ENCODE results near the gene PPP2CA. TPM values are rescaled to one million over a fixed set of nuclear protein-coding genes. Genes with fewer than 3 reads are reported as not detected.
"Not testable (repeated sequence)": the region's sequence is repeated elsewhere in the genome, so short reads cannot be mapped to it uniquely, and the experiment has no call there.

The PPP2CA gene
- total RNA-seq, 4 donors from 2014 or later: 30.4 to 198 (median 147) TPM

- in situ Hi-C loops (cut with MboI; ENCODE audit: low pct_ligation_motif_present in 1 of 4, low pct_unique_long_range_greater_than_20kb in 1 of 4, low sequenced_read_pairs in 3 of 4) (no loop called here), intact Hi-C loops (cut with DNase I; ENCODE audit: low total_unique reads) (no loop called here)
- Histone ChIP-seq H3K36me3 (no peaks in the 10 kb centered on the region), H3K4me1 (no peaks in the 10 kb centered on the region), H3K27ac (no peak overlapping the region), H3K27me3 (no peaks in the 10 kb centered on the region), H3K9me3 (peaks cover 0 to 6% of the 10 kb centered on the region in 2 donors), H3K4me3 (no peak overlapping the region)
- WGBS, 2 donors (ENCODE audit: low coverage in 1 of 2): 66 to 82% methylated on average over 3 of the region's 3 CpGs
- no peak for TF ChIP-seq POLR2AphosphoS5 (IDR thresholded peaks at IDR 0.05)
- TF ChIP-seq EP300 (IDR thresholded peaks at IDR 0.05; ENCODE audit: low read depth): no peak
- DNase-seq: no peak
Observed at GRCh38 chr5:134258896-134259295, 33.0 kb upstream of the PPP2CA start.

GRCh38 chr5:134257176-134257575 is 31.3 kb upstream of the PPP2CA start:
- Histone ChIP-seq H3K9me3 (peaks cover 0 to 1% of the 10 kb centered on the region in 2 donors), H3K36me3 (no peaks in the 10 kb centered on the region), H3K27me3 (no peaks in the 10 kb centered on the region), H3K4me1 (no peaks in the 10 kb centered on the region), H3K4me3 (no peak overlapping the region), H3K27ac (no peak overlapping the region)
- no peak for DNase-seq
- in situ Hi-C loops (cut with MboI; ENCODE audit: low pct_ligation_motif_present in 1 of 4, low pct_unique_long_range_greater_than_20kb in 1 of 4, low sequenced_read_pairs in 3 of 4) (no loop called here), intact Hi-C loops (cut with DNase I; ENCODE audit: low total_unique reads) (no loop called here)
- WGBS, 2 donors (ENCODE audit: low coverage in 1 of 2): 77 to 85% methylated on average over 2 to 3 of the region's 3 CpGs
- TF ChIP-seq EP300 (IDR thresholded peaks at IDR 0.05; ENCODE audit: low read depth): no peak
- no peak for TF ChIP-seq POLR2AphosphoS5 (IDR thresholded peaks at IDR 0.05)
- no peak for TF ChIP-seq CTCF (IDR thresholded peaks at IDR 0.05)
- no peak for TF ChIP-seq POLR2A (IDR thresholded peaks at IDR 0.05)

- 79 to 89% methylated on average over 1 to 2 of the region's 2 CpGs for WGBS, 2 donors (ENCODE audit: low coverage in 1 of 2)
- DNase-seq: no peak
- no peaks in the 10 kb centered on the region for H3K36me3 ChIP-seq
Observed at GRCh38 chr5:134255418-134256150, 29.7 kb upstream of the PPP2CA start.

GRCh38 chr5:134253368-134254153 is 27.7 kb upstream of the PPP2CA start:
- 91 to 92% methylated on average over 6 to 8 of the region's 8 CpGs for WGBS, 2 donors (ENCODE audit: low coverage in 1 of 2)
- H3K36me3 ChIP-seq; H3K4me1 ChIP-seq; H3K27me3 ChIP-seq; in situ Hi-C loops (cut with MboI; ENCODE audit: low pct_ligation_motif_present in 1 of 4, low pct_unique_long_range_greater_than_20kb in 1 of 4, low sequenced_read_pairs in 3 of 4); H3K27ac ChIP-seq; DNase-seq; H3K4me3 ChIP-seq; intact Hi-C loops (cut with DNase I; ENCODE audit: low total_unique reads); H3K9me3 ChIP-seq: not testable (repeated sequence)

More at GRCh38 chr5:134255418-134256150, 29.7 kb upstream of the PPP2CA start:
- H3K4me1 ChIP-seq: no peaks in the 10 kb centered on the region
- in situ Hi-C loops (cut with MboI; ENCODE audit: low pct_ligation_motif_present in 1 of 4, low pct_unique_long_range_greater_than_20kb in 1 of 4, low sequenced_read_pairs in 3 of 4) (no loop called here), intact Hi-C loops (cut with DNase I; ENCODE audit: low total_unique reads) (no loop called here)
- H3K9me3 ChIP-seq: no peaks in the 10 kb centered on the region
- TF ChIP-seq POLR2AphosphoS5 (IDR thresholded peaks at IDR 0.05) (no peak), CTCF (IDR thresholded peaks at IDR 0.05) (no peak)
- H3K27ac ChIP-seq: no peak overlapping the region
- H3K4me3 ChIP-seq: no peak overlapping the region
- no peaks in the 10 kb centered on the region for H3K27me3 ChIP-seq

- in situ Hi-C loops (cut with MboI; ENCODE audit: low pct_ligation_motif_present in 1 of 4, low pct_unique_long_range_greater_than_20kb in 1 of 4, low sequenced_read_pairs in 3 of 4): no loop called here
- no peak overlapping the region for H3K4me3 ChIP-seq
- WGBS, 2 donors (ENCODE audit: low coverage in 1 of 2): 62 to 75% methylated on average over 5 of the region's 5 CpGs
Observed at GRCh38 chr5:134252671-134253070, 26.8 kb upstream of the PPP2CA start.

More at GRCh38 chr5:134252671-134253070, 26.8 kb upstream of the PPP2CA start:
- TF ChIP-seq POLR2AphosphoS5 (IDR thresholded peaks at IDR 0.05) (no peak), CTCF (IDR thresholded peaks at IDR 0.05) (no peak), EP300 (IDR thresholded peaks at IDR 0.05; ENCODE audit: low read depth) (no peak), POLR2A (IDR thresholded peaks at IDR 0.05) (no peak)
- Histone ChIP-seq H3K27ac (no peak overlapping the region), H3K27me3 (no peaks in the 10 kb centered on the region), H3K36me3 (no peaks in the 10 kb centered on the region), H3K4me1 (no peaks in the 10 kb centered on the region), H3K9me3 (no peaks in the 10 kb centered on the region)
- intact Hi-C loops (cut with DNase I; ENCODE audit: low total_unique reads): no loop called here
- DNase-seq: no peak
